Activated gamma-delta T cell treated with anti-CD3 and anti-CD28 coated beads, Interleukin-2, amount 50 U/mL, for 16 hours (primary cell): ENCODE measurements around the gene CD109.
A peak's percentile ranks its signal among the peaks of the same experiment; 100 is the strongest.
"Not testable (repeated sequence)": the region's sequence is repeated elsewhere in the genome, so short reads cannot be mapped to it uniquely, and the experiment has no call there.

Experiments
- DNase-seq: peaks from one replicate; pipeline ENCODE4 v3.0.0-alpha.2; 2020; ENCODE audit warnings: low read depth

Gene CD109

GRCh38 chr6:73791336-73791735 is 95.3 kb downstream of the CD109 start:
- DNase-seq = no peak

GRCh38 chr6:73792738-73793137 is 96.7 kb downstream of the CD109 start:
- DNase-seq = no peak

- DNase-seq = no peak
Observed at GRCh38 chr6:73796881-73797280, 100.9 kb downstream of the CD109 start.

- no peak for DNase-seq
Observed at GRCh38 chr6:73797861-73798260, 101.9 kb downstream of the CD109 start.

- DNase-seq = no peak
Observed at GRCh38 chr6:73798592-73798991, 102.6 kb downstream of the CD109 start.

- DNase-seq = no peak
Observed at GRCh38 chr6:73800997-73801396, 105.0 kb downstream of the CD109 start.

GRCh38 chr6:73801652-73802268 is 105.8 kb downstream of the CD109 start:
- no peak for DNase-seq

- DNase-seq = no peak
Observed at GRCh38 chr6:73802366-73802765, 106.4 kb downstream of the CD109 start.

- DNase-seq = no peak
Observed at GRCh38 chr6:73803562-73804241, 107.7 kb downstream of the CD109 start.

GRCh38 chr6:73805221-73805620 is 109.2 kb downstream of the CD109 start:
- DNase-seq = not testable (repeated sequence)

- not testable (repeated sequence) for DNase-seq
Observed at GRCh38 chr6:73805982-73806381, 110.0 kb downstream of the CD109 start.

- DNase-seq = no peak
Observed at GRCh38 chr6:73811706-73812105, 115.7 kb downstream of the CD109 start.

GRCh38 chr6:73817253-73817652 is 121.2 kb downstream of the CD109 start:
- no peak for DNase-seq

GRCh38 chr6:73823046-73823735 is 127.2 kb downstream of the CD109 start:
- DNase-seq = no peak

- no peak for DNase-seq
Observed at GRCh38 chr6:73823832-73824231, 127.8 kb downstream of the CD109 start.

GRCh38 chr6:73826571-73826970 is 130.6 kb downstream of the CD109 start:
- no peak for DNase-seq

- no peak for DNase-seq
Observed at GRCh38 chr6:73830119-73830518, 134.1 kb downstream of the CD109 start.

- DNase-seq = no peak
Observed at GRCh38 chr6:73832313-73832712, 136.3 kb downstream of the CD109 start.

- not testable (repeated sequence) for DNase-seq
Observed at GRCh38 chr6:73844696-73845095, 148.7 kb downstream of the CD109 start.

GRCh38 chr6:73851048-73851447 is 155.0 kb downstream of the CD109 start:
- DNase-seq = not testable (repeated sequence)

- peak; percentile 9 for DNase-seq
Observed at GRCh38 chr6:73854998-73855718, 159.2 kb downstream of the CD109 start.

- DNase-seq = no peak
Observed at GRCh38 chr6:73857341-73857890, 161.4 kb downstream of the CD109 start.
